22Rv1 (cell line): ENCODE measurements around the gene SEMA5A.

Source experiments
- CTCF ChIP-seq: fragments of 450-650 bp; IDR thresholded peaks from 2 replicates; pipeline ENCODE4 v1.5.1; 2017; ENCODE audit warnings: mild to moderate bottlenecking
- ZFX ChIP-seq: fragments of 450-650 bp; IDR thresholded peaks from 2 replicates; pipeline ENCODE4 v1.6.1; 2017; ENCODE audit warnings: antibody characterized with exemption, borderline replicate concordance

- TF ChIP-seq CTCF (no peak), ZFX (no peak)
These were observed 296.6 kb downstream of the SEMA5A start for GRCh38 chr5:9249231-9249630.
